Activated CD4-positive, alpha-beta T cell treated with anti-CD3 and anti-CD28 coated beads, Interleukin-2, amount 10 ng/mL, durations not matched to agents 24 days and 14 days (primary cell): ENCODE results near the gene HDLBP. TPM values are rescaled to one million over a fixed set of nuclear protein-coding genes. Genes with fewer than 3 reads are reported as not detected.

Experiments
- DNase-seq: peaks from one replicate; pipeline ENCODE4 v3.0.0; 2022
- H3K27ac Mint-ChIP-seq: one replicate; pipeline ENCODE4 v1.8.0; 2022; ENCODE audit warnings: mild to moderate bottlenecking, mixed read lengths
- H3K27me3 Mint-ChIP-seq: one replicate; pipeline ENCODE4 v1.8.0; 2022; ENCODE audit warnings: mixed read lengths
- H3K36me3 Mint-ChIP-seq: one replicate; pipeline ENCODE4 v1.8.0; 2022; ENCODE audit warnings: low read depth, mild to moderate bottlenecking, mixed read lengths
- H3K4me1 Mint-ChIP-seq: one replicate; pipeline ENCODE4 v1.8.0; 2021; ENCODE audit warnings: mixed read lengths
- H3K4me3 Mint-ChIP-seq: one replicate; pipeline ENCODE4 v1.8.0; 2022; ENCODE audit warnings: mild to moderate bottlenecking, moderate library complexity, mixed read lengths
- H3K9me3 Mint-ChIP-seq: one replicate; pipeline ENCODE4 v1.8.0; 2021; ENCODE audit warnings: mixed read lengths
- intact Hi-C: fragments of 100-400 bp; cut with micrococcal nuclease; formaldehyde crosslinking; loops from one replicate; pipeline ENCODE4 v1.15.1; 2023
- total RNA-seq: library from RNA; stranded (reverse); gene quantifications from 2 replicates; pipeline ENCODE4 v1.2.3, GENCODE V29; 2022

HDLBP gene
- total RNA-seq, 1 donor from 2014 or later = 266 TPM

DNA sequence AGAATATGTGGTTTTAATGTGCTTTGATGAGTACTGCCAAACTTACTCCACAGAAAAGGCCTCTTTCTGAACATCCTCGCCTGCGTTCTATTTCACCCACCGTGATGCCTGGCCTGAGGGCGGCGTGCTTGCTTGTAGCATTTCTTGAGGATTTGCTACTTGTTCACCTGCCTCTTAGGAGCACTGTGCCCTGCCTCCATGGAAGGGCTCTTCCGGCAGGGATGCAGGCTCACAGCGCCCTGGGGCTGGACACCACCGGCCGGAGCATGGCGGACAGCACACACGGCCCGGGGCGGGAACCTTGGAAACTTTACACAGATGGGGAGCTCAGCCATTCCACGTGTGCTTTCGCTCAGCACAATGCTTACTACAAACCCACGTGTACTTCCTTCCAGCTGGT lies 89.9 kb downstream of the HDLBP start:
- Mint-ChIP-seq H3K27me3 (no peaks in the 10 kb centered on the region), H3K36me3 (peaks cover 34% of the 10 kb centered on the region), H3K4me3 (no peak overlapping the region), H3K9me3 (no peaks in the 10 kb centered on the region), H3K4me1 (peaks cover 5% of the 10 kb centered on the region), H3K27ac (no peak overlapping the region)
- intact Hi-C loops = no loop called here
- no peak for DNase-seq

- Mint-ChIP-seq H3K27me3 (peaks cover 2% of the 10 kb centered on the region), H3K27ac (no peak overlapping the region)
- intact Hi-C loops = no loop called here
These were observed 90.5 kb downstream of the HDLBP start for GRCh38 chr2:241224851-241225438.

DNA sequence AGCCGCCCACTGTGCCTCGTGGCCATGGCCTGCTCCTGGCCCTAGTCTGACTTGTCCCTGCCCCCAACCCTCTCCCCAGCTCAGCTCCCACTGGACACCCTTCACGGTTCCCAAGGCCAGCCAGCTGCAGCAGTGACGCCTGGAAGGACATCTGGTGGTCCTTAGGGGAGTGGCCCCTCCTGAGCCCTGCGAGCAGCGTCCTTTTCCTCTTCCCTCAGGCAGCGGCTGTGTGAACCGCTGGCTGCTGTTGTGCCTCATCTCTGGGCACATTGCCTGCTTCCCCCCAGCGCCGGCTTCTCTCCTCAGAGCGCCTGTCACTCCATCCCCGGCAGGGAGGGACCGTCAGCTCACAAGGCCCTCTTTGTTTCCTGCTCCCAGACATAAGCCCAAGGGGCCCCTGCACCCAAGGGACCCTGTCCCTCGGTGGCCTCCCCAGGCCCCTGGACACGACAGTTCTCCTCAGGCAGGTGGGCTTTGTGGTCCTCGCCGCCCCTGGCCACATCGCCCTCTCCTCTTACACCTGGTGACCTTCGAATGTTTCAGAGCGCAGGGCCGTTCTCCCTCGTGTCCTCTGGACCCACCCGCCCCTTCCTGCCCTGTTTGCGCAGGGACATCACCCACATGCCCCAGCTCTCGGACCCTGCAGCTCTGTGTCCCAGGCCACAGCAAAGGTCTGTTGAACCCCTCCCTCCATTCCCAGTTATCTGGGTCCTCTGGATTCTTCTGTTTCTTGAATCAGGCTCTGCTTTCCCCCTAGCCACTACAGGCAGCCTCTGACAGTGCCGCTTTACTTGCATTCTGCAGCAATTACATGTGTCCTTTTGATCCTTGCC lies 91.2 kb downstream of the HDLBP start:
- Mint-ChIP-seq H3K4me1 (peaks cover 8% of the 10 kb centered on the region), H3K9me3 (no peaks in the 10 kb centered on the region), H3K36me3 (peaks cover 25% of the 10 kb centered on the region), H3K27me3 (peaks cover 6% of the 10 kb centered on the region), H3K27ac (no peak overlapping the region), H3K4me3 (no peak overlapping the region)
- intact Hi-C loops = no loop called here
- DNase-seq = no peak

More at GRCh38 chr2:241224851-241225438, 90.5 kb downstream of the HDLBP start:
- Mint-ChIP-seq H3K36me3 (peaks cover 29% of the 10 kb centered on the region), H3K9me3 (no peaks in the 10 kb centered on the region), H3K4me1 (peaks cover 6% of the 10 kb centered on the region), H3K4me3 (no peak overlapping the region)
- no peak for DNase-seq

GRCh38 chr2:241223211-241224017 lies 92.1 kb downstream of the HDLBP start:
- intact Hi-C loops = no loop called here
- H3K27ac Mint-ChIP-seq = no peak overlapping the region

GRCh38 chr2:241219856-241220356 lies 95.6 kb downstream of the HDLBP start:
- peaks cover 13% of the 10 kb centered on the region for H3K4me1 Mint-ChIP-seq
- peaks cover under 1% of the 10 kb centered on the region for H3K36me3 Mint-ChIP-seq
- DNase-seq = no peak
- no peak overlapping the region for H3K27ac Mint-ChIP-seq
- no peak overlapping the region for H3K4me3 Mint-ChIP-seq
- peaks cover 24% of the 10 kb centered on the region for H3K27me3 Mint-ChIP-seq
- intact Hi-C loops = loop anchor here (2.0 to 5.0 kb wide), 2 partner anchors 69 to 118 kb away; partner anchors contain the start of genes MTERF4 and PPP1R7
- H3K9me3 Mint-ChIP-seq = no peaks in the 10 kb centered on the region

More at GRCh38 chr2:241223211-241224017, 92.1 kb downstream of the HDLBP start:
- H3K4me1 Mint-ChIP-seq = peaks cover 9% of the 10 kb centered on the region
- peaks cover 21% of the 10 kb centered on the region for H3K36me3 Mint-ChIP-seq
- peaks cover 11% of the 10 kb centered on the region for H3K27me3 Mint-ChIP-seq
- no peaks in the 10 kb centered on the region for H3K9me3 Mint-ChIP-seq
- DNase-seq = no peak
- no peak overlapping the region for H3K4me3 Mint-ChIP-seq

- Mint-ChIP-seq H3K27ac (no peak overlapping the region), H3K27me3 (peaks cover 24% of the 10 kb centered on the region), H3K4me3 (peak overlapping the region; percentile 86), H3K9me3 (no peaks in the 10 kb centered on the region), H3K36me3 (no peaks in the 10 kb centered on the region), H3K4me1 (peaks cover 13% of the 10 kb centered on the region)
- intact Hi-C loops = loop anchor here (2.0 to 5.0 kb wide), 2 partner anchors 68 to 117 kb away; partner anchors contain the start of genes MTERF4 and PPP1R7
- DNase-seq = no peak
These were observed 96.5 kb downstream of the HDLBP start for GRCh38 chr2:241219030-241219382.

DNA sequence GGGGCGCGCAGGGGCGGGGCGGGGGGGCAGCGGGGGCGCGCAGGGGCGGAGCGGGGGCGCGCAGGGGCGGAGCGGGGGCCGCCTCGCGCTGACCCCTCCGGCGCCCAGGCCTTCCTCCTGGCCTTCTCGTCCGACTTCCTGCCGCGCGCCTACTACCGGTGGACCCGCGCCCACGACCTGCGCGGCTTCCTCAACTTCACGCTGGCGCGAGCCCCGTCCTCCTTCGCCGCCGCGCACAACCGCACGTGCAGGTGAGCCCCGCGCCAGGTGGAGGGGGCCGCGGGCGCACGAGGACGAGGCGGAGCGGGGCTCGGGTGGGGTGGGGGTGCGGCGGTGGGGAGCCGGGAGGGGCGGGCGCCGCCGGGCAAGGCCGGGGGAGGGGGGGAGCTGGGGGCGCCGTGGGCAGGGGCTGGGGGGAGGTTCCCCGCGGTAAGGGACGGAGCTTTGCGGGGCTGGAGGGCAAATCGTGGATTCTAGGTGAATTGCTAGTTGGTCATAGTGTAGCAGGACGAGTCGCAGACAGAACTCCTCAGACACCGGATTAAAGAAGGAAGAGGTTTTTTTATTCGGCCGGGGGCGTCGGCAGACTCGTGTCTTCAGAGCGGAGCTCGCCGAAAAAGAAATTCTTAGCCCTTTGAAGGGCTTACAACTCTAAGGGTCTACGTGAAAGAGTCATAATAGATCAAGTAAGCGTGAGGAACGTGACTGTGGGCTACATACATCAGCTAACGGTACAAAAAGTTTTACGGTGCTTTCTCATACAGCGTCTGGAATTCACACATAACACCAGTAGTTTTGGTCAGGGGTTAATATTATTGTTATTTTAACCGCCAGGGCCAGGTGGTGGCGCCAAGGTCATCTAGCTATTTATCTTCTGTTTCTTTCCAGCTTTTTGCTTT lies 97.1 kb downstream of the HDLBP start:
- H3K4me3 Mint-ChIP-seq = peak overlapping the region; percentile 86
- H3K27me3 Mint-ChIP-seq = peaks cover 24% of the 10 kb centered on the region
- peak overlapping the region; percentile 81 for H3K27ac Mint-ChIP-seq
- intact Hi-C loops = loop anchor here (2.0 to 5.0 kb wide), 2 partner anchors 68 to 116 kb away; partner anchors contain the start of genes MTERF4 and PPP1R7
- no peaks in the 10 kb centered on the region for H3K9me3 Mint-ChIP-seq
- peaks cover 13% of the 10 kb centered on the region for H3K4me1 Mint-ChIP-seq
- peak; percentile 85 for DNase-seq
- H3K36me3 Mint-ChIP-seq = no peaks in the 10 kb centered on the region

- Mint-ChIP-seq H3K4me3 (peak overlapping the region; percentile 81), H3K27ac (peak overlapping the region; percentile 73), H3K9me3 (no peaks in the 10 kb centered on the region), H3K4me1 (peaks cover 10% of the 10 kb centered on the region), H3K36me3 (no peaks in the 10 kb centered on the region), H3K27me3 (peaks cover 24% of the 10 kb centered on the region)
- peak; percentile 82 for DNase-seq
- intact Hi-C loops = loop anchor here (2.0 to 5.0 kb wide), 2 partner anchors 67 to 115 kb away; partner anchors contain the start of genes MTERF4 and PPP1R7
These were observed 98.0 kb downstream of the HDLBP start for GRCh38 chr2:241217320-241218031.

DNA sequence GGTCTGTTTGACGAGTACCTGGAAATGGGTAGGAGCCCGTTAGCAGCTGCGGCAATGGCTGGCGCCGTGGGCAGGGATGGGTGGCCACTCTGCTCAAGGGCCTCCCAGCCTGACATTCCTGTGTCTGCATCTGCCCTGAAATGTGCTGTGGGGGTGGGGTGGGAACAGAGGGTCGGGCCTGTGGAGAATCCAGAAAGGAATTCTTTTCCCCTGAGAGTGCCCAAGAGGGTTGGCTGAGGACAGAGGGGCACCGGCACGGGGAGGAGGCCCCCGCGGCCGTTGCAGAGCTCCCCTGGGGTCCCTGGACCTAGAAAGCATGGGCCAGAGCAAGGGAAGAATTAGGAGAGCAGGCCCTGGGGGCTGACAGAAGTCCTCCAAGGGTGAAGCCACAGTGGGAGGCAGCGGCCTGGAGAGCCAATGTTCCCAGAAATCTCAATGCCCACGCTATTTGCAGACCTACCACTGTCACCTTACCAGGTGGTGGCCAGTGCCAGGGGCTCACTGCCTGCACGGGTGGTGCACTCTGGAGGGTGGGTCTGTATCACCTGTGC lies 99.2 kb downstream of the HDLBP start:
- Mint-ChIP-seq H3K4me1 (peaks cover 10% of the 10 kb centered on the region), H3K9me3 (no peaks in the 10 kb centered on the region), H3K4me3 (peak overlapping the region; percentile 49), H3K36me3 (no peaks in the 10 kb centered on the region), H3K27me3 (peaks cover 24% of the 10 kb centered on the region), H3K27ac (no peak overlapping the region)
- intact Hi-C loops = loop anchor here (5.0 kb wide), 1 partner anchor 114 kb away; the partner anchor contains the start of gene MTERF4
- DNase-seq = no peak

DNA sequence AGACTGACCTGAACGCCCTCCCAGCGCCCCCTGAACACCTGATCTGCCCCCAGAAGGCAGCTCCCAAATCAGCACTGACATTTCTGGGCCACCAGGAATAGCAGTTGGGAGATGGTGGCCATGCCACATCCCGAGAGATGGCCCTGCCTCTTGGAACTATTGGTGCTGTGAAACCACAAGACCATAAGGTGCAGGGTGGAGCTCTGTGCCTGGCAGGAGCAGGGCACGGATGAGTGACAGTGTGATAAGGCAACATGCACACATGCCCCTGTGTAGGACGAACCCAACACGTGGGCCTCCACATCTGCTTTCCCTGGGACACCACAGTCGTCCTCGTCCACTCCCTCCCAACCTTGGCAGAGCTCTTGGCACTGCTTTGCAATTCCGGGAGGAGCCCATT lies 100.1 kb downstream of the HDLBP start:
- H3K9me3 Mint-ChIP-seq = no peaks in the 10 kb centered on the region
- H3K27ac Mint-ChIP-seq = no peak overlapping the region
- H3K4me3 Mint-ChIP-seq = no peak overlapping the region
- H3K4me1 Mint-ChIP-seq = peaks cover 10% of the 10 kb centered on the region
- DNase-seq = no peak
- H3K27me3 Mint-ChIP-seq = peaks cover 24% of the 10 kb centered on the region
- intact Hi-C loops = loop anchor here (5.0 kb wide), 1 partner anchor 113 kb away; the partner anchor contains the start of gene MTERF4
- H3K36me3 Mint-ChIP-seq = no peaks in the 10 kb centered on the region

DNA sequence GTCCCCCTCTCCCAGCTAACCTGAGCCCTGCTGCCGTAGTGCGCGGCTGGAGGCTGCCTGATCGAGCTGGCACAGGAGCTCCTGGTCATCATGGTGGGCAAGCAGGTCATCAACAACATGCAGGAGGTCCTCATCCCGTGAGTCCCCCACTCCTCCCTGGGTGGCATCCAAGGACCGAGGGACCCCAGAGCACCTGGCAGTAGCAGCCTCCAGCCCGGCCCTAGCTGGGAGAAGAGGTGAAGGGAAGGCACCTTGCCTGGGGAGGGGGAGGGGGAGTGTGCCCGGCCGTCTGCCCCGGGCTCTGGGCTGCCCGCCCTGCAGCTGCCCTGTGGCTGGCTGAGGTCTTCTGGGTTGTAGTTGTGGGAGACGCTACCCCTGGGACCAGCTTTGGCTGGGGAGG lies 100.7 kb downstream of the HDLBP start:
- peaks cover 21% of the 10 kb centered on the region for H3K27me3 Mint-ChIP-seq
- intact Hi-C loops = loop anchor here (5.0 kb wide), 1 partner anchor 112 kb away; the partner anchor contains the start of gene MTERF4
- peaks cover 7% of the 10 kb centered on the region for H3K4me1 Mint-ChIP-seq

GRCh38 chr2:241214209-241214608 lies 101.3 kb downstream of the HDLBP start:
- Mint-ChIP-seq H3K4me3 (no peak overlapping the region), H3K27me3 (peaks cover 18% of the 10 kb centered on the region), H3K4me1 (peaks cover 7% of the 10 kb centered on the region), H3K27ac (no peak overlapping the region), H3K9me3 (no peaks in the 10 kb centered on the region), H3K36me3 (no peaks in the 10 kb centered on the region)
- DNase-seq = no peak
- intact Hi-C loops = no loop called here

More for the DNA sequence above, 100.7 kb downstream of the HDLBP start:
- H3K9me3 Mint-ChIP-seq = no peaks in the 10 kb centered on the region
- no peak overlapping the region for H3K4me3 Mint-ChIP-seq
- no peak for DNase-seq
- H3K27ac Mint-ChIP-seq = no peak overlapping the region
- H3K36me3 Mint-ChIP-seq = no peaks in the 10 kb centered on the region
